Endothelial cell of umbilical vein (primary cell): ENCODE data around the gene PTPN2. TPM values are rescaled to one million over a fixed set of nuclear protein-coding genes. Genes with fewer than 3 reads are reported as not detected.

Experiments
- BruUV-seq: library from RNA; stranded (reverse); fragments of 400-500 nt; replicated peaks from 2 replicates; lab custom pipeline; 2021; lab: Mats Ljungman, UMichigan
- CTCF ChIA-PET: fragments of 300-600, 350-600 bp; sonication (Branson Sonifier 250); formaldehyde crosslinking; loops from one replicate; lab custom pipeline; 2021; ENCODE audit warnings: antibody characterized with exemption, inconsistent platforms; lab: Charles Lee
- POLR2A ChIA-PET: fragments of 300-600, 350-600 bp; sonication (Branson Sonifier 250); formaldehyde crosslinking; loops from one replicate; lab custom pipeline; 2021; ENCODE audit warnings: antibody characterized with exemption, inconsistent platforms; lab: Charles Lee
- DNase-seq: peaks from one replicate; pipeline ENCODE4 v3.0.0-alpha.2; 2011; ENCODE audit warnings: low read depth, low spot score
- FAIRE-seq: peaks from 2 replicates; lab custom pipeline; 2011; peaks lifted over from hg19 to GRCh38; lab: Jason Lieb, UNC
- H2AFZ ChIP-seq: 2 replicates; pipeline ENCODE4 v1.6.0; 2012; ENCODE audit warnings: low read depth, low read length, control low read depth, inconsistent platforms
- H3K27ac ChIP-seq: 2 replicates; pipeline ENCODE4 v1.5.1; 2011; ENCODE audit warnings: low read depth, mild to moderate bottlenecking, control low read depth, low read length, moderate library complexity; ENCODE audit not compliant: insufficient read depth
- H3K27me3 ChIP-seq, 2 experiments: 2 replicates each; pipeline versions ENCODE4 v1.6.0 to v1.6.1; 2011; ENCODE audit warnings: low read length in 2 of 2, mixed read lengths in 1 of 2; ENCODE audit not compliant: control insufficient read depth in 2 of 2, insufficient read depth in 2 of 2
- H3K36me3 ChIP-seq, 2 experiments: 2 replicates in 1 of 2; 3 replicates in 1 of 2; pipeline ENCODE4 v1.5.1; 2011; ENCODE audit warnings: low read length in 2 of 2, mild to moderate bottlenecking in 1 of 2, moderate library complexity in 1 of 2; ENCODE audit not compliant: control insufficient read depth in 2 of 2, insufficient read depth in 2 of 2; ENCODE audit errors: extremely low read depth in 1 of 2
- H3K4me1 ChIP-seq: 3 replicates; pipeline ENCODE4 v1.5.1; 2011; ENCODE audit warnings: mild to moderate bottlenecking, low read length; ENCODE audit not compliant: control insufficient read depth, insufficient read depth; ENCODE audit errors: extremely low read depth
- H3K4me2 ChIP-seq: 2 replicates; pipeline ENCODE4 v1.6.1; 2011; ENCODE audit warnings: low read length, control low read depth, mixed read lengths; ENCODE audit not compliant: insufficient read depth
- H3K4me3 ChIP-seq, 3 experiments: fragments of 200-600 bp in 1 of 3; sonication (generic), shearing (Covaris generic) in 1 of 3; replicated peaks in 1 of 3; 2 replicates each; pipeline ENCODE4 v1.5.1; 2011 to 2016; ENCODE audit warnings: control low read depth in 3 of 3, low read length in 3 of 3, mild to moderate bottlenecking in 2 of 3, inconsistent platforms in 1 of 3, low read depth in 1 of 3, moderate library complexity in 1 of 3; ENCODE audit not compliant: insufficient read depth in 1 of 3
- H3K79me2 ChIP-seq: 2 replicates; pipeline ENCODE4 v1.6.0; 2012; ENCODE audit warnings: low read length, inconsistent platforms; ENCODE audit not compliant: control insufficient read depth, insufficient read depth
- H3K9ac ChIP-seq: replicated peaks from 2 replicates; pipeline ENCODE3; 2011; ENCODE audit warnings: low read length, control low read depth; ENCODE audit not compliant: insufficient read depth; ENCODE audit errors: extremely low read depth
- H3K9me1 ChIP-seq: replicated peaks from 3 replicates; pipeline ENCODE4 v1.6.0; 2011; ENCODE audit warnings: mild to moderate bottlenecking, low read length; ENCODE audit not compliant: control insufficient read depth, insufficient read depth; ENCODE audit errors: extremely low read depth
- H3K9me3 ChIP-seq: replicated peaks from 2 replicates; pipeline ENCODE4 v1.5.1; 2012; ENCODE audit warnings: low read length, inconsistent platforms; ENCODE audit not compliant: control insufficient read depth, insufficient read depth
- H4K20me1 ChIP-seq: replicated peaks from 2 replicates; pipeline ENCODE3; 2011; ENCODE audit warnings: mild to moderate bottlenecking, low read length; ENCODE audit not compliant: control insufficient read depth, insufficient read depth; ENCODE audit errors: extremely low read depth
- CTCF ChIP-seq, 2 donors: IDR thresholded peaks; 1 replicate in 1 of 2; 2 replicates in 1 of 2; pipeline ENCODE4 v1.5.1; 2011; ENCODE audit warnings: low read length in 2 of 2, mild to moderate bottlenecking in 2 of 2, moderate library complexity in 2 of 2, control low read depth in 1 of 2, inconsistent platforms in 1 of 2, low read depth in 1 of 2; ENCODE audit not compliant: insufficient read depth in 1 of 2; ENCODE audit errors: extremely low read depth in 1 of 2
- EZH2 ChIP-seq: IDR thresholded peaks from 2 replicates; pipeline ENCODE4 v1.6.1; 2012; ENCODE audit warnings: borderline replicate concordance, low read depth, mild to moderate bottlenecking, moderate library complexity, low read length, inconsistent platforms; ENCODE audit not compliant: severe bottlenecking
- FOS ChIP-seq: IDR thresholded peaks from 2 replicates; pipeline ENCODE4 v1.6.1; 2011; ENCODE audit warnings: mild to moderate bottlenecking, low read length, moderate library complexity, borderline replicate concordance; ENCODE audit not compliant: insufficient read depth
- GATA2 ChIP-seq: IDR thresholded peaks from 2 replicates; pipeline ENCODE4 v1.7.0; 2011; ENCODE audit warnings: low read depth, mild to moderate bottlenecking, moderate library complexity, mixed read lengths, low read length; ENCODE audit not compliant: insufficient read length, insufficient read depth
- JUN ChIP-seq: IDR thresholded peaks from 2 replicates; pipeline ENCODE4 v1.6.1; 2011; ENCODE audit warnings: borderline replicate concordance, low read depth; ENCODE audit not compliant: insufficient read length, insufficient read depth
- MAX ChIP-seq: IDR thresholded peaks from 2 replicates; pipeline ENCODE4 v1.6.1; 2011; ENCODE audit not compliant: insufficient read depth, insufficient read length
- MYC ChIP-seq: IDR thresholded peaks from one replicate; pipeline ENCODE4 v1.6.1; 2011; ENCODE audit warnings: mild to moderate bottlenecking, low read depth, low read length
- POLR2A ChIP-seq: IDR thresholded peaks from 2 replicates; pipeline ENCODE4 v1.6.1; 2012; ENCODE audit warnings: low read depth, mild to moderate bottlenecking, control low read depth, low read length
- POLR2AphosphoS5 ChIP-seq: IDR thresholded peaks from 2 replicates; pipeline ENCODE4 v1.6.1; 2012; ENCODE audit warnings: low read depth, mild to moderate bottlenecking, control low read depth, low read length, moderate library complexity; ENCODE audit not compliant: insufficient read depth
- dilution Hi-C: fragments of 300-500 bp; cut with MboI; formaldehyde crosslinking; loops from one replicate; pipeline ENCODE4 v1.15.0; 2019; ENCODE audit warnings: low sequenced_read_pairs; ENCODE audit not compliant: extremely low pct_ligation_motif_present
- intact Hi-C: fragments of 100-400 bp; cut with micrococcal nuclease; formaldehyde crosslinking; loops from one replicate; pipeline ENCODE4 v1.10.0; 2022
- polyA plus RNA-seq, 4 experiments: library from polyadenylated mRNA; depleted of rRNA in 3 of 4; stranded (reverse) in 3 of 4; unstranded in 1 of 4; fragments of >200 nt; gene quantifications; 2 replicates each; pipeline versions ENCODE4 v1.2.1 to v1.2.3, GENCODE V29; 2011 to 2012; ENCODE audit warnings: missing spikeins in 1 of 4
- total RNA-seq: library from RNA; stranded (reverse); gene quantifications from 2 replicates; pipeline ENCODE4 v1.2.3, GENCODE V29; 2021

The PTPN2 gene
- total and polyA plus RNA-seq, 2 donors (not counting 3 experiments of a cell fraction or from before 2014, with no cell fraction given), result 8.2 to 20.9 TPM

- no peak overlapping the region for H2AFZ ChIP-seq
- H3K79me2 ChIP-seq, result peaks cover 26% of the 10 kb centered on the region
- H3K9ac ChIP-seq, result no peak overlapping the region
- BruUV-seq, result no TSS peak
- DNase-seq, result no peak
- POLR2A ChIA-PET, result interaction anchor here (0.6 to 1.9 kb wide), 2 partner anchors 21 to 45 kb away, joined by 3 to 6 read pairs; partner anchors contain the start of gene PTPN2
- H3K27ac ChIP-seq, result no peak overlapping the region
- CTCF ChIA-PET, result interaction anchor here (0.6 to 1.2 kb wide), 4 partner anchors 9 to 119 kb away, joined by 3 read pairs; no protein-coding TSS in a partner anchor
- dilution Hi-C loops (no loop called here), intact Hi-C loops (no loop called here)
- TF ChIP-seq POLR2AphosphoS5 (no peak), EZH2 (no peak), CTCF (IDR thresholded peaks at IDR 0.05; ENCODE audit: extremely low read depth in 1 of 2, insufficient read depth in 1 of 2, low read depth in 1 of 2, low read length in 2 of 2) (no peak), POLR2A (no peak), FOS (no peak), MAX (no peak), GATA2 (no peak), MYC (no peak), JUN (no peak)
- H3K9me3 ChIP-seq, result no peaks in the 10 kb centered on the region
- H3K36me3 ChIP-seq, result no peaks in the 10 kb centered on the region
- H3K4me2 ChIP-seq, result no peak overlapping the region
- no peaks in the 10 kb centered on the region for H3K9me1 ChIP-seq
- H4K20me1 ChIP-seq, result no peaks in the 10 kb centered on the region
- no peak overlapping the region for H3K4me3 ChIP-seq
- H3K27me3 ChIP-seq, result no peaks in the 10 kb centered on the region
- no peak for FAIRE-seq
- no peaks in the 10 kb centered on the region for H3K4me1 ChIP-seq
These were observed 21.6 kb downstream of the PTPN2 start for GRCh38 chr18:12862467-12862866.
